IMR-90 (cell line): ENCODE measurements around the gene IFNLR1.

ENCODE experiments used
- CEBPB ChIP-seq: IDR thresholded peaks from 2 replicates; pipeline ENCODE4 v1.6.1; 2012; ENCODE audit warnings: low read depth, low read length, improper control_type of control experiment
- CHD1 ChIP-seq: IDR thresholded peaks from 2 replicates; pipeline ENCODE4 v1.6.1; 2012; ENCODE audit warnings: low read depth, low read length, improper control_type of control experiment
- FOS ChIP-seq: fragments of 150-350 bp; IDR thresholded peaks from 2 replicates; pipeline ENCODE4 v1.6.1; 2016; ENCODE audit warnings: low read depth, low read length
- MAFK ChIP-seq: IDR thresholded peaks from 2 replicates; pipeline ENCODE4 v1.6.1; 2012; ENCODE audit warnings: low read depth, low read length, improper control_type of control experiment
- MAZ ChIP-seq: IDR thresholded peaks from 2 replicates; pipeline ENCODE4 v1.6.1; 2012; ENCODE audit warnings: low read depth, mild to moderate bottlenecking, low read length, improper control_type of control experiment, moderate library complexity, borderline replicate concordance
- POLR2A ChIP-seq: IDR thresholded peaks from 2 replicates; pipeline ENCODE4 v1.6.1; 2012; ENCODE audit warnings: mild to moderate bottlenecking, low read depth, low read length
- RAD21 ChIP-seq: IDR thresholded peaks from 2 replicates; pipeline ENCODE4 v1.6.1; 2012; ENCODE audit warnings: low read length, improper control_type of control experiment
- TF ChIP-seq, protein P1 (sequence below): conservative IDR thresholded peaks from 2 replicates; pipeline ENCODE4 v1.5.1; 2012; ENCODE audit warnings: mild to moderate bottlenecking, low read depth, low read length, improper control_type of control experiment

DNA sequence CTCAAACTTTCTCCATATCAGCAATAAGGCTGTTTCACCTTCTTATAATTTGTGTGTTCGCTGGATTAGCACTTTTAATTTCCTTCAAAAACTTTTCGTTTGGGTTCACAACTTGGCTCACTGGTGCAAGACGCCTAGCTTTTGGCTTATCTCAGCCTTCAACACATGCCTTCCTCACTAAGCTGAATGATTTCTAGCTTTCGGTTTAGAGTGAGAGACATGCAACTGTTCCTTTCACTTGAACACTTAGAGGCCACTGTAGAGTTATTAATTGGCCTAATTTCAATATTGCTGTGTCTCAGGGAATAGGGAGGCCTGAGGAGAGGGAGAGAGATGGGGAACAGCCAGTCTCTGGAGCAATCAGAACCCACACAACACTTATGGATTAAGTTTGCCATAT is 41.2 kb upstream of the IFNLR1 start:
- TF ChIP-seq, protein P1, sequence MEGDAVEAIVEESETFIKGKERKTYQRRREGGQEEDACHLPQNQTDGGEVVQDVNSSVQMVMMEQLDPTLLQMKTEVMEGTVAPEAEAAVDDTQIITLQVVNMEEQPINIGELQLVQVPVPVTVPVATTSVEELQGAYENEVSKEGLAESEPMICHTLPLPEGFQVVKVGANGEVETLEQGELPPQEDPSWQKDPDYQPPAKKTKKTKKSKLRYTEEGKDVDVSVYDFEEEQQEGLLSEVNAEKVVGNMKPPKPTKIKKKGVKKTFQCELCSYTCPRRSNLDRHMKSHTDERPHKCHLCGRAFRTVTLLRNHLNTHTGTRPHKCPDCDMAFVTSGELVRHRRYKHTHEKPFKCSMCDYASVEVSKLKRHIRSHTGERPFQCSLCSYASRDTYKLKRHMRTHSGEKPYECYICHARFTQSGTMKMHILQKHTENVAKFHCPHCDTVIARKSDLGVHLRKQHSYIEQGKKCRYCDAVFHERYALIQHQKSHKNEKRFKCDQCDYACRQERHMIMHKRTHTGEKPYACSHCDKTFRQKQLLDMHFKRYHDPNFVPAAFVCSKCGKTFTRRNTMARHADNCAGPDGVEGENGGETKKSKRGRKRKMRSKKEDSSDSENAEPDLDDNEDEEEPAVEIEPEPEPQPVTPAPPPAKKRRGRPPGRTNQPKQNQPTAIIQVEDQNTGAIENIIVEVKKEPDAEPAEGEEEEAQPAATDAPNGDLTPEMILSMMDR, result no peak
- no peak for TF ChIP-seq FOS
- no peak for TF ChIP-seq RAD21
- TF ChIP-seq CHD1, result no peak
- TF ChIP-seq POLR2A, result no peak
- TF ChIP-seq CEBPB, result no peak
- no peak for TF ChIP-seq MAFK
- TF ChIP-seq MAZ, result no peak
